C4-2B (cell line): ENCODE data around the gene PSPN.

ENCODE experiments used
- ZFX ChIP-seq: fragments of 450-650 bp; IDR thresholded peaks from 2 replicates; pipeline ENCODE4 v1.6.1; 2017
- TF ChIP-seq, protein P1 (sequence below): fragments of 450-650 bp; conservative IDR thresholded peaks from 2 replicates; pipeline ENCODE4 v1.5.1; 2017; ENCODE audit warnings: mild to moderate bottlenecking

GRCh38 chr19:6378041-6378440 lies 2.3 kb upstream of the PSPN start:
- TF ChIP-seq, protein P1, sequence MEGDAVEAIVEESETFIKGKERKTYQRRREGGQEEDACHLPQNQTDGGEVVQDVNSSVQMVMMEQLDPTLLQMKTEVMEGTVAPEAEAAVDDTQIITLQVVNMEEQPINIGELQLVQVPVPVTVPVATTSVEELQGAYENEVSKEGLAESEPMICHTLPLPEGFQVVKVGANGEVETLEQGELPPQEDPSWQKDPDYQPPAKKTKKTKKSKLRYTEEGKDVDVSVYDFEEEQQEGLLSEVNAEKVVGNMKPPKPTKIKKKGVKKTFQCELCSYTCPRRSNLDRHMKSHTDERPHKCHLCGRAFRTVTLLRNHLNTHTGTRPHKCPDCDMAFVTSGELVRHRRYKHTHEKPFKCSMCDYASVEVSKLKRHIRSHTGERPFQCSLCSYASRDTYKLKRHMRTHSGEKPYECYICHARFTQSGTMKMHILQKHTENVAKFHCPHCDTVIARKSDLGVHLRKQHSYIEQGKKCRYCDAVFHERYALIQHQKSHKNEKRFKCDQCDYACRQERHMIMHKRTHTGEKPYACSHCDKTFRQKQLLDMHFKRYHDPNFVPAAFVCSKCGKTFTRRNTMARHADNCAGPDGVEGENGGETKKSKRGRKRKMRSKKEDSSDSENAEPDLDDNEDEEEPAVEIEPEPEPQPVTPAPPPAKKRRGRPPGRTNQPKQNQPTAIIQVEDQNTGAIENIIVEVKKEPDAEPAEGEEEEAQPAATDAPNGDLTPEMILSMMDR, result no peak
- TF ChIP-seq ZFX, result no peak
